NCI-H2081 treated with DMSO at 0.1 percent for 48 hours (cell line): ENCODE data around the gene MIGA2.
"Not testable (repeated sequence)": the region's sequence is repeated elsewhere in the genome, so short reads cannot be mapped to it uniquely, and the experiment has no call there.

ENCODE experiments used
- DNase-seq: peaks from one replicate; lab custom pipeline; 2025; lab: John Stamatoyannopoulos, UW

The MIGA2 gene

DNA sequence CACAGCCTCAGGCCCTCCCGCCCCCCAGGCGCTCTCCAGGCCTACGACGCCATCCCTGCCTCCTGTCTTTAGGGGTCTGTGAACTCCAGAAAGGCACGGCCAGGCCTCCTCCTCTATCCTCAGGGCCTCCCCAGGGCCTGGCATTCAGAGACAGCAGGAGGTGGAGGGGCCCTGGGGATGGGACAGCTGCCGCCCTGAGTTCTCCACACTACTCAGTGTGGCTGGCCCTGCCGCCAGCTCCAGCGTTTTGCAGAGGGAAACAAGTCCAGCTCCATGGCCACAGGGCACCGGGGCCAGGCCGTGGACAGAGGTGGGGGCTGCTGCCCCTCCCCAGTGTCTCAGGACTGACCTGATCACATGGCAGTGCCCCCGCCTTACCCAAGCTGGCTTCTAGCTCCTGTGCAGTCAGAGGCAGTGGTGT is 24.7 kb upstream of the MIGA2 start:
- DNase-seq, result no peak

DNA sequence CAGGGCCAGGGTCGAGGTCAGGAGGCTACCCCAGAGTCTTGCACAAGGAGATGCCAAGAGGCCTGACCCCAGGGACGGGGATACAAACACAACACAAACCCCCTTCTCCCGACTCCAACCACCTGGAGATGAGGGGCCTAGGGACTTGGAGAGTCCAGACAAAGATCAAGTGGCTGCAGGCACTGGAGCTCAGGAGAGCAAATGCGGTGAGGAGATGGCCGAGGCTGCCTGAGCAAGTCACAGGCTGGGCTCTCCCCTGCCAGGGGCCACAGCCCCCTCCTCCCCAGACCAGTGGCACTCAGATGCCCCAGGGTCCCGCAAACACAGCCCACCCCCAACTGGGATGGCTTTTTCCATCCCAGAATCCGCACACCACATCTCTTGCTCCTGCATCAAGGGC is 24.1 kb upstream of the MIGA2 start:
- DNase-seq, result no peak

DNA sequence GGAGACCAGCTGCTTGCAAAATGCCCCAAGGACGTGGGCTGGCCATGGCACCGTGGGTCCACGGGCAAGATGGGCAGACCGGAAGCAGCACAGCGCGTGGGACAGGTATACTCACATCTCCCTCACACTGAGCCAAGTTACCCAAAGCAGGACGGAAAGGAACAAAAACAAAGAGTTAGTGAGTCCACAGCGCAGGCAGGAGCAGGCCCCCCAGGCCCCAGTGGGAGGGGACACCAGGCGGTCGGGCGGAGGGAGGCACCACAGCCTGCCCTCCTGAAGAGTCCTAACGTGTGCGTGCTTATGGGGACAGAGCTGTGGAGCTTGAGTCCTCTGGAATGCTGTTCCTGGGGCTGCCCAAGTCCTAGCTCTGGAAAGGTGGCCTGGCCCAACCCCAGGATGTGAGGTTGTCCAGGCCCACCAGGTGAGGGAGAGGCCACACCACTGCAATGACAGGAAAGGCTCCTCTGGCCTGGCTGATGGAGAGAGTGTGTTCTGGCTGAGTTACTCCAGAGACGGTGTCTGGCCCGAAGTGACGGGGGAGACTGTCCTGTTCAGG is 23.5 kb upstream of the MIGA2 start:
- no peak for DNase-seq

DNA sequence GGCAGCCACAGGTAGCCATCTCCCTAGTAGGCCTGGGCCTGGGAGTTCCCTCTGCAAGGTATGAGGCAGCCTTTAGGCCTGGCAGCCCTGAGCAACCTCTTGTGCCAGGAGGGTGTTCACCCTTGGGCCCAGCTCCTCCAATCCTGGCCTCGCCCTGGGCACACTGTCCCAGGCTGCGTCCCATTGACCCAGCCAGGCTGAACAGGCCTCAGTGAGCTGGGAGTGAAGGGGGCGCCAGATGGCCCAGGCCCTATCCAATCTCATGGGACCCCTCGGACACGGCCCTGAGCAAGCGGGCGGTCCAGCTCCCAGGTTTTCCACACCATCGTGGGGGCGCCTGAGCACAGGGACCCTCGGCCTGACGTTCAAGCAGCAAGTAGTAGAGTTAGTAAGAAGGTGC is 22.8 kb upstream of the MIGA2 start:
- no peak for DNase-seq

DNA sequence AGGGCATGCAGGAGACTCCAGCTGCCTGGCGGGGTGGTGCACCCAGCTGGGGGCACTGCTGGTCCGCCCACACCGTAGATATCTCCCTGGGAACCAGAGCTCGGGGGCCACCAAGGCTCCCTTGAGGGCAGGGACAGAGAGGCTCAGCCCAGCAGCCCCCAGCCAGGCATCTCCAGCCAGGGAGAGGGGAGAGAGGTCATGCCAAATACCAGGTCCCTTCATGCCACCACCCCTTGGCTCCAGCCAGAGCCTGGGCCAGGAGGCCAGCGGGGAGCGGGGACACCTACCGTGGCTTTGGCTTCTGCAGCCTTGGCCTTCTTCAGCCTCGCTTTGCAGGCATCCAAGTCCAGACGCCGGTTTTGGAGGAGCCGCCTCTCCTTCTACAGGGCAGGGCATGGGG is 22.3 kb upstream of the MIGA2 start:
- no peak for DNase-seq

DNA sequence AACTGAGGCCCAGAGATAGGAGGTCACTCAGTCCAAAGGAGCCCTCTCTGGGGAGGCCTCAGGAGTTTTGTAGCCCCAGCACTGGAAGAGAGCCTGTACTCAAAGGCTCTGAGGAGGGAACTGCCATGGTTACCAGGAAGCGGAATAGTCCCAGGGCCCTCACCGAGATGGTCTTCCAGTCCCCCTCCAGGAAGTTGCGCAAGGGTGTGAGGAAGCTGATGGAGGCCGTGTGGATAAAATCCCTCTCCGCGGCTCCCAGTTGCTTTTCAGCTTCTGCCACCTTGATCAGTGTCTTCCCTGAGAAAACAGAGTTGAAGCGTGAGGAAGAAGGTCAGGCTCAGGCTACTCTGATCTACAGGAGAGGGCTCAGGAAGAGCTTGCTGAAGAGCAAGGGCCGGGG is 21.8 kb upstream of the MIGA2 start:
- no peak for DNase-seq

DNA sequence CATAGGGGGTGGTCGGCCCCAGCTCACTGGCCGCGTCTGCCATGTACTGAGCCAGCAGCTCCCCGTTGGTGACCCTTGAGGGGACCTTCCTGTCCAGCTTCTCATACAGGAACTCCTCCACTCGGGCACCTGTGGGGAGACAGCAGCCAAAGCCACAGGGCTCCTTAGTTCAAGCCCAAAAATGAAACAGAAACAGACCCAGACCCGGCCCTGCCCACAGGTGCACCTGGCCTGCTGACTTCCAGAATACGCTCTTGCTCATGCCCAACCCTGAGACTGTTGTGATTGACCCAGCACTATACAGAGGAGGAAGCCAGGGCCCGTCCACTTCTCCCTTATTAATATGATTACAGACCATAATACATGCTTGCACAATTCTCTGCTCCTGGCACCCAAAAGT is 15.3 kb upstream of the MIGA2 start:
- no peak for DNase-seq

DNA sequence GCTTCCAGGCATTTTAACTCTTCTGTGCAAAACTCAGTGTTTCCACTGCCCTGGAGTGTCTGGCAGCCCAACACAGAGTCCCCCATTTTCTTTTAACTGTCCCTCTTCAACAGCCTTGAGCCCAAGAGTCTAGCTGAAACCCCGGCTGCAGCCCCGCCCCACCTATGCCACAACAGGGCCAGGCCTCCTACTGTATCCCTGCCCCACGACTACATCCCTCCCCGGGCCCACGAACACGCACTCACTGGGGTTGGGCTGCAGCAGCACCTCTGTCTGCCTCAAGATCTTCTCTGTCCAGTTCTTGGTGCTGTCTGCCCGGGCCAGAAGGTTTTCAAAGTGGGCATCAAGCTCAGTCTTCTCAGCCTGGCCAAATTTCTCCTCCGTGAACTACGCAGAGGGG is 14.4 kb upstream of the MIGA2 start:
- no peak for DNase-seq

DNA sequence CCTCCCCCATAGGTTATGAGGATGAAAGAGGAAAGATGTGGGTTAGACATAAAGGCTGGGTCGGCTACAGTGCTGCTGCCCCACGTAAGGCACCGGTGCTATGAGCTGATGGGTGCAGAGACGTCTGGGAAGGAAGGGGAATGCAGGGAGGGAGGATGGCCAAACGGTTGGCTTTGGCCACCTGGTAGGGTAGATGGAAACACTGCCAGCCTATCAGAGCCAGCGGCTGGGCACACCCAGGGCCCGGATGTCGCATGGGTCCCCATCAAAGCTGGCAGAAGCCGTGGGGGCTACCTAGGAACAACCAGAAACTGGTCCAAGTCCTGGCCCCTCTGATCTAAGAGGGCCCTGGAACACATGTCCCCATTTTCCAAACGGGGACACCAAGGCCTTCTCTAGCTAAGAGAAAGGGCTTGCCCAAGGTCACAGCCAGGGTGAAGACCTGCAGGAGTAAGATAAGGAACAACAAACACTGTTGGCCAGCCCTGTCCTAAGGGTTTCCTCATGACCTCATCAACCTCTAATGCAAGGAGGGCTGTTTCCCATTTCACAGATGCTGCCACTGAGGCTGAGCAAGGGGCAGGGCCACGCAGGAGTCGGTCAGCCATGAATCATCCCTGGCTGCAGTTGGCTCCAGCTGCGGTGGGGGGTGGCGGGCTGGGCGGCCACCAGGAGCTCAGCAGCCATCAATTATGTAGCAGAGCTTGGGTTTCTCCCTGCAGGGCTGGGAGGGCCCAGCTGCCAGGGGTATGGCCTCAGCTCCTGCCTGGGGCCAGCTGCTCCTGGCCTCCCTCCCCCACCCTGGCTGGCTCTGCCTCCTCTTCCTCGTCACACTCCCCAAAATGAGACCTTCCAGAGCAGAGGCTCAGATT is 13.2 kb upstream of the MIGA2 start:
- DNase-seq, result no peak

DNA sequence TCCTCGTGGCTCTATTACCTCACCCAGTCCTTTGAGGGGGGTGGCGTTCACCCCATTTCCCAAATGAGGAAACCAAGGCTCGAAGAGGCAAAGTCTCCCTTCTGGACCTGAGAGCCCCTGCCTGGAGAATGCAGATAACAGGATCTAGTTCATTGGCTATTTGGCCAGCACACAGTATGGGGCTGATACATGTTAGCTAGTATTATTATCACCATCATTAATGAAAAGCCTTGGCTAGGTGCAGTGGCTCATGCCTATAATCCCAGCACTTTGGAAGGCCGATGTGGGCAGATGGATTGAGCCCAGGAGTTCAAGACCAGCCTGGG is 12.6 kb upstream of the MIGA2 start:
- no peak for DNase-seq

DNA sequence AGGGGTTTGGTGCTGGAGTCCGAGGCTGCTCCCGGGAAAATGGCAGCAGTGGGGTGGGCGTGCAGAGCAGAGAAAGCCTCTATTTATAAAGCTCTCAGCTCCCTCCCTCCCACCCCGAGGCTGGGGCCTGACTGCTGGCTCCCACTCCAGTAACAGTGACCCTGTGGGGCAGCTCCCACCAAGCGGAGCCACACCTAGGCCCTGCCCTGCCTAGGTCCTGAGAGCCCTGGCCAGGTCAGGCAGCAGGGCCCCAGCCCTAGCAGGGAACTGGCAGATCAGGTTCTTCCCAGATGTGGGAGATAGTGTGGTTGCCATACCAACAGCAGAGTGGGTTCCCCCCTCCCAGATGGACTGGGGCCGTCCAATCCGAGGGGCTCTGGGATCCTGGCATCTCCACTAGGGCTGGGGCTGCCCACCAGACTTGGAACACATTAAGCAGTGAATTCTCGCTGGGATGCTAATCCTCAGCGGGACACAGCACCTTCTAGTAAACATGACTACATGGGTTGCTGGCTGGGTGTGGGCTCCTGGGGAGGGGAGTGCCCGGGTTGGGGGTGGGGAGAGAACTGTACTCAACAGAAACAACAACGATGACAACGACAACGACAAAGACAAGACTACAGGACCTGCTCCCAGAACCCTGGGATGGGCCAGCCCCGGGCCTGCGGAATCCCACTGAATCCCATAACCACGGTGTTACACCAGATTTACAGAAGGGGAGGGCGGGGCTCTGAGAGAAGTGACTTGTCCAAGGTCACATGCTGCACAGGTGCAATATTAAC is 9.8 kb upstream of the MIGA2 start:
- no peak for DNase-seq

DNA sequence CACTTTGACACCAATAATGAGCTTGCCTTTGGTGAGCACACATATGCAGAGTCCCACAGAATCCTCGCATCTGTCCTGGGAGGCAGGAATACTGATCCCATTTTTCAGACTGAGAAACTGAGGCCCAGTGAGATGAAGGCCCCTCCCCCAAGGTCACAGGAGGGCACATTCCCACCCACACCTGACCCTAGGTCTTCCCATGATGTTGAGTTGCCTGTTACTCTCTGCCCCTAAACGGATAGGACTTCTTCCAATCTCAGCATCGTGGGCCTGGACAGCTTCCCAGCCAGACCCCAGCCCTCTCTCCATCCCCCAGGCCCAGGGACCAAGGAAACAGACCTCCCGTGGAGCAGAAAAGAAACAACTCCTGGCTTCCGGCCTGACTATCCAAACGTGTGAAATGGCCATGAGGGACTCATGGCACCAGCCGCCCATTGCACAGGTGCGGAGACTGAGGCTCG is 9.2 kb upstream of the MIGA2 start:
- no peak for DNase-seq

DNA sequence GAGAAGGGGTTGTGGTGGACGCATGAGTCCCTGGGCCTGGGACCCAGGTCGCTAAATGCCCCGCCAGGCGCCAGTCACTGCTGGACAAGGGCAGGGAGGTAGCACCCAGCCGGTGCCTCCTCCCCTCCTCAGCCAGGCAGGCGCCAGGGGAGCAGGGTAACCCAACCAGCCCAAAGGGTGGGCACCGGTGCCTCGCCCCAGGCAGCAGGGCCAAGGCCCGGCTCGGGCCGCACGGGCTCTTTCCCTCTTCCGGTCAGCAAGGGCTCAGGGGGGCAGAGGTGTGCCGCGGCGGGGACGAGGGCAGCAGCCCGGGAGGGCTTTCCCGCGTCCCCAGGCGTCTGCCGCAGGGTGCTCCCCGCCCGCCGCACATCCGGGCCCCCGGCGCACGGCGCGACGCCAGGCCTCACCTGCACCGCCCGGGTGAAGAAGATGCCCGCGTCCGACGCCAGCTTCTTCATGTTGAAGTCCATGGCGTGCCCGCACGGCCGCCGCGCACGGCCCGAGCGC is 8.7 kb upstream of the MIGA2 start:
- no peak for DNase-seq

DNA sequence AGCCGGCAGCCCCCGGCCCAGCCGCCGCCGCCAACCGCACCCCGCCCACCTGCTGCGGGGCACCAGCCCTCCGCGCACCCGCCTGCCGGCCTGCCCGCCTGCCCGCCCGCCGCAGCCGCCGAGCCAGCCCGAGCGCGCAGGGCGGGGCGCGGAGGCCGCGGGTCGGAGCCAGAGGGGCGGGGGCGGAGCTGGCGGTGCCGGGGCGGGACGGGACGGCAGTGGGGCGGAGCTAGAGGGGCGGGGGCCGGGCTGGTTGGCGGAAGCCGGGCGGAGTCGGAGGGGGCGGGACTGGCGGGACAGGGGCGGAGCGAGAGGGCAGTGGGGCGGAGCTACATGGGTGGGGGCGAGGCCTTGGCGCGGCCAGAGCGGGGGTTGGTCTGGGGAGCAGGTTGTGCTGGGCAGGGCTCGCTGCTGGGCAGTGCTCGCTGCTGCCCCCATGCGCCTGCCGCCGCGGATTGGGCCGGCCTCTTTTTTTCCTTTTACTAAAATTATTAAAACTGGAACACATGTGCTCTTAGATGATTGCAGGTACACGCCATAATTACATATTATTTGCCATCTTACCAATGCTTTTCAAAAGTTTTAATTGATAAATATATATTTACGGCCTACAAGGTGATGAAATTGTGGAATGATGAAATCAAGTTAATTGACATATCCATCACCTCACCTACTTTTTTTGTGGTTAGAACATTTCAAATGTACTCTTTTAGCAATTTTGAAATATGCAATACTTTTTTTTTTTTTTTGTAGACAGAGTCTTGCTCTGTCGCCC is 8.0 kb upstream of the MIGA2 start, which contains the start of gene SH3GLB2:
TSS of gene SH3GLB2 (minus strand) at position 140 of the 775 bp plus-strand sequence. CDS start 177 bp downstream, outside the sequence.
- peak; percentile 46 for DNase-seq

DNA sequence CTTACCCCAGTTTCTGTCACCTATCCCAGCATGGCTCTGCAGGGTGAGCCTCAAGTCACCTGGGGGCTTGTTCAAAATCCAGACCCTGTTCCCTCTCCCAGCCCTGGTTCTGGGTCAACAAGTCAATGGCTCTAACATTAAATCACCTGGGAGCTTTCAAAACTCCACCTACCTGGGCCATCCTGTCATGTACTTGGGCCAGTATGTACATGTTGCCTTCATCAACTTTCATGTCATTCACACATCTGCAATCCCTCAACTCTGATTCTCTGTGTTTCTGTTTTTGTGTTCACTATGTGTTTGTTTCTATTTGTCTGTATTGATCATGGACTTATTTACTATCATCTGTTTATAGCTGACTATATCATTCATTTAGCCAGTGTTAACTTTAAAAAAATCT is 6.2 kb upstream of the MIGA2 start:
- no peak for DNase-seq

DNA sequence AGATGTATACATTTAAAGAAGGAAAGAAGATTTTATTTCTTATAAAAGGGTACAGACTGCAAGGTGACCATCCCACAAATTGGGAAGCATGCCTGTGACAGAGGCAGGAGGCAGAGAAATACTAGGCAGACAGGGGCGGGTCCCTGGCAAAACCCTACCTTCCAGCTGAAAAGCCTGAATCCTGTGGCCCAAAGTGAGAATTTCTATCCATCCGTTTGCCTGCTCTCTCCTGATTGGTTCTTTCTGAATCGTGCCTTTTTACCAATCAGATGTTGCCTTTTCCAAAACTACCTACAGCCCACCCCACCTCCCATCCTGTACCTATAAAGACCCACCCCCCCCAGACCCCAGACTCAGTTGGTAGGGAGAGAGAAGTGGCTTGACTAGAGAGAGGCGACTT is 4.9 kb upstream of the MIGA2 start:
- no peak for DNase-seq

DNA sequence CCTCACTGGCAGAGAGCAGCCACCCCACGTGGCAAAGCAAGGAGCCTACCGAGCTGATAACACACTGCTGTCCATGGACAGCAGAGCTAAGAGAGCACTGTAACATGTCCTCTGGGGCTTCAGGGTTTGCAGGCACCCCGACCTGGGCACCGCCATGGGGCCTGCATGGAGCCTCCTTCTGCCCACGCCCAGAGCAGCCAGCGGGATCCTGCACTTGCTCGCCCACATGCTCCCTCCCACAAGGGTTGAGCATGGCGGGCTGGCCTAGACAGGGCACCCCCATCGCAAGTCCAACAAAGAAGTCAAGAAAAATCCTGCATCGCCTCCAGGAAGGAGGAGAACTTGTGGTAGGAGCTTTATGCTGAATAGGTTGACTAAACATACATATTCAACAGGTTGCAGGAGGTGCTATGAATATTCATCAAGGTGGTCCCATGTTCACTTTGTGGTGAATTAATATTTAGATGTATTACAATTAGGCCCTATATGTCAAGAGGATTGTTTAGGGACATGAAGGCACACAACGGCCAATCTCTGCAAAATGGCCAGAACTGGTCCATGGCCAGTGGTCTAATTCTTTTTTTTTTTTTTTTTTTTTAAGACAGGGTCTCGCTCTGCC is 3.8 kb upstream of the MIGA2 start:
- DNase-seq, result no peak

DNA sequence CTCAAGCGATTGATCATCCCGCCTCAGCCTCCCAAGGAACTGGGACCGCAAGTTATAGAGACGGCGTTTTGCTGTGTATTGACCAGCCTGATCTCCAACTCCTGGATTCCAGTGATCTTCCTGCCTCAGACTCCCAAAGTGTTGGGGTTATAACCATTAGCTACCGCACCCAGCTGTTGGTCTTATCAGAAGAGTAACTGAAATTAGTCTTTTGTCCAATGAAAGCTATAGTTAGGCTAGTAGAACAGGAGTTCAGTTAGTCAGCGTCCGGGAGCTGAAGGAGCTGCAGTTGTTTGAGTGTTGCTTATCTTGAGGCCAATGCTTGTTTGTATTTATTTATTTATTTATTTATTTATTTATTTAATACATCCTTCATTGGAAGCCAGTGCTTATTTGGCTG is 3.2 kb upstream of the MIGA2 start:
- no peak for DNase-seq

DNA sequence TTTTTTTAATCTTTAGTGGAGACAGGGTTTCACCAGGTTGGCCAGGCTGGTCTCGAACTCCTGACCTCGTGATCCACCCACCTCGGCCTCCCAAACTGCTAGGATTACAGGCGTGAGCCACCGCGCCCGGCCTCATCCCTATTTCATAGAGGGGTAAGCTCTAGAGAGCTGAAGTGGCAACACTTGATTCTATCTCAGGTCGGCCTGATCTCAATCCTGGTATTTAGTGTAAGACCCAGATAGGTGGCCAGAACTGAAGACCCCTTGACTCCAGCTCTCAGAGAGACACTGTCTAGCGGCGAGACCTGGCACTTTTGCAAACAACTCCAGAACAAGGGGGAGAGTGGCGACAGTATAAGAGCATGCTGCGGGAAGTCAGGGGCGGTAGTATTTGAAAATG is 588 bp upstream of the MIGA2 start:
- DNase-seq, result not testable (repeated sequence)

DNA sequence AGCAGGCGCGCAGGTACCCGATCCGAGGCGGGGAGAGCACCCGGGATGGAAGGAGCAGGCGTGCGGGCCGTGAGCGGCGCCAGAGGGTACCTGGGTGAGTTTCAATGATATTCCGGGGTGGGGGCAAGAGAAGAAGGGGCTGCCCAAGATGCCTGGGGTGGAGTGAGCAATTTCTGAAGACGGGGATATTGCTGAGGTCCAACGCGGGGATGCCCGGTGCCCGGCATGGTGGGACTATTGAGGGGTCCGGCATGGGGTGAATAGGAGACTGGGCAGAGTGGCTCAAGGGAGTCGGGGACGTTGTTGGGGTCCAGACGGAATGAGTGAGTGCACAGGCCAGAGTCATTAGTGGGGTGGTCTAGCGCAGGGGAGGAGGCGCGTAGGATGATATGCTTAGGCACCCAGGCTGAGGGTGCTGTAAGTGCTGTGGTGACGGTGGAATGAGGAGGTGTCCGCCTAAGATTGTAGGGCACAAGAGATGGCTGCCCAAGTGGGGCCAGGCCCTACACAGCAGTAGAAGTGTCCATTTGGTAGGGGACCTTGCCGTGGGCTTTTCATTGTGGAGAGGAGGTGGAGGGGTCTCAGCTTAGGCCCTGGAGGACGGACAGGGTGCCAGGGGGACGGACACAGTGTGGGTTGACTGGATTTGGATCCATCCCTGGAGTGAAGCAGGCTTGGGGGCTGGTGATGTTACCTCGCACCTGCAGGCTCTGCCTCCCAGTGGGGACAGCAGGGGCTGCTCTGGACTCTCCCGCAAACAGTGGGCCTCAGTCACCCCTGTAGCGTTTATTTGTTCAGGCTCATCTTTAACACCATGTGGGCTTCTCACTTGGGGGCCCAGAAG is 719 bp downstream of the MIGA2 start:
- no peak for DNase-seq

DNA sequence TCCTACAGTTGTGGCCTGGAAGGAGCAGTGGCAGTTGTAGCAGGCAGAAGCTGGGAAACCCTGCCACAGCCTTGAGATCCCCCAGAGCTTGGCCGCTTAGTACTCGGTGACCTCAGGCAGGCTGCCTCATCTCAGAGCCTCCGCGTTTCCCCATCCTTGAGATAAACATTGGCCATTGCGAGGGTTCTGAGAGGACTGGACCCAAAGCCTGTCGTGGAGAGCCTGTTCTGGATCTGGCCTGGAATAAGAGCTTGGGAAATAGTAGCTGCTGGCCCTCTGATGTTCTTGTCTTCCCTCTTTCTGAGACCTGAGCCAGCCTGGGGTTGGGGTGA is 1.3 kb downstream of the MIGA2 start:
- no peak for DNase-seq
